NCI-H1417 (cell line): ENCODE results near the gene DHPS.
"Not testable (repeated sequence)": the region's sequence is repeated elsewhere in the genome, so short reads cannot be mapped to it uniquely, and the experiment has no call there.

ENCODE experiments used
- DNase-seq, 3 experiments: peaks; one replicate each; lab custom pipeline; 2025; lab: John Stamatoyannopoulos, UW

DHPS gene

GRCh38 chr19:12705654-12706331 is 24.1 kb upstream of the DHPS start:
- no peak for DNase-seq

GRCh38 chr19:12705169-12705568 is 23.5 kb upstream of the DHPS start:
- no peak for DNase-seq

GRCh38 chr19:12703046-12703445 is 21.4 kb upstream of the DHPS start:
- DNase-seq, result peak; percentile 5 to 74 (median 37)

- DNase-seq, result no peak
Measured at GRCh38 chr19:12701596-12702282, 20.1 kb upstream of the DHPS start.

GRCh38 chr19:12698138-12698537 is 16.5 kb upstream of the DHPS start:
- no peak for DNase-seq

- DNase-seq, result not testable (repeated sequence)
Measured at GRCh38 chr19:12697425-12697824, 15.7 kb upstream of the DHPS start.

- peak; percentile 93 to 98 (median 95) for DNase-seq
Measured at GRCh38 chr19:12696366-12697335, 15.0 kb upstream of the DHPS start, which contains the start of gene FBXW9. FBXW9 (minus strand) TSS chr19:12696631; CDS start chr19:12696581, 50 bp downstream.

- no peak for DNase-seq
Measured at GRCh38 chr19:12695997-12696365, 14.3 kb upstream of the DHPS start.

GRCh38 chr19:12695514-12695913 is 13.8 kb upstream of the DHPS start:
- DNase-seq, result no peak

GRCh38 chr19:12695096-12695495 is 13.4 kb upstream of the DHPS start:
- DNase-seq, result no peak

- DNase-seq, result no peak
Measured at GRCh38 chr19:12694641-12695040, 13.0 kb upstream of the DHPS start.

GRCh38 chr19:12692960-12693359 is 11.3 kb upstream of the DHPS start:
- no peak for DNase-seq

- DNase-seq, result no peak
Measured at GRCh38 chr19:12689581-12690216, 8.0 kb upstream of the DHPS start.

- DNase-seq, result no peak
Measured at GRCh38 chr19:12689012-12689411, 7.3 kb upstream of the DHPS start.

- no peak for DNase-seq
Measured at GRCh38 chr19:12687496-12688196, 6.0 kb upstream of the DHPS start, which contains the start of gene GNG14. GNG14 (plus strand) TSS chr19:12687998; CDS start chr19:12688049, 51 bp downstream.

- DNase-seq, result no peak
Measured at GRCh38 chr19:12685831-12686230, 4.2 kb upstream of the DHPS start.

- DNase-seq, result no peak
Measured at GRCh38 chr19:12680034-12680433, 1.6 kb downstream of the DHPS start.

GRCh38 chr19:12678039-12678438 is 3.6 kb downstream of the DHPS start:
- DNase-seq, result not testable (repeated sequence)

GRCh38 chr19:12676928-12677327 is 4.8 kb downstream of the DHPS start:
- no peak for DNase-seq

- DNase-seq, result peak; percentile 62 to 86 (median 69)
Measured at GRCh38 chr19:12676384-12676792, 5.3 kb downstream of the DHPS start.

GRCh38 chr19:12675940-12676339 is 5.7 kb downstream of the DHPS start:
- DNase-seq, result no peak
